ACC112 (cell line): ENCODE results near the gene PILRB.
"Not testable (repeated sequence)": the region's sequence is repeated elsewhere in the genome, so short reads cannot be mapped to it uniquely, and the experiment has no call there.

Source experiments
- H2AFZ ChIP-seq: fragments of 200-600 bp; sonication (generic); one replicate; pipeline ENCODE4 v1.6.0; 2017; ENCODE audit warnings: antibody characterized with exemption, low read length; ENCODE audit not compliant: unreplicated experiment
- H3K27ac ChIP-seq: fragments of 200-600 bp; sonication (generic); 2 replicates; pipeline ENCODE4 v1.5.1; 2014; ENCODE audit warnings: low read depth, mild to moderate bottlenecking, antibody characterized with exemption, low read length, moderate library complexity
- H3K27me3 ChIP-seq: fragments of 200-600 bp; sonication (generic); 2 replicates; pipeline ENCODE4 v1.6.1; 2014; ENCODE audit warnings: mild to moderate bottlenecking, antibody characterized with exemption, low read length, moderate library complexity, mixed read lengths; ENCODE audit not compliant: insufficient read depth
- H3K36me3 ChIP-seq: fragments of 200-600 bp; sonication (generic); 2 replicates; pipeline ENCODE4 v1.6.1; 2016; ENCODE audit warnings: mild to moderate bottlenecking, antibody characterized with exemption, low read length, moderate library complexity, mixed read lengths; ENCODE audit not compliant: insufficient read depth
- H3K4me1 ChIP-seq: fragments of 200-600 bp; sonication (generic); one replicate; pipeline ENCODE4 v1.6.1; 2016; ENCODE audit warnings: low read length, mixed read lengths; ENCODE audit not compliant: insufficient read depth, unreplicated experiment, control insufficient read depth
- H3K4me3 ChIP-seq: fragments of 200-600 bp; sonication (generic); 2 replicates; pipeline ENCODE4 v1.5.1; 2014; ENCODE audit warnings: mild to moderate bottlenecking, low read depth, low read length
- H3K79me2 ChIP-seq: fragments of 200-600 bp; sonication (generic); one replicate; pipeline ENCODE4 v1.6.0; 2016; ENCODE audit warnings: low read length; ENCODE audit not compliant: control insufficient read depth, unreplicated experiment, insufficient read depth

The PILRB gene

GRCh38 chr7:100367676-100368613 lies 10.0 kb downstream of the PILRB start:
- H3K4me1 ChIP-seq: peaks cover 13% of the 10 kb centered on the region
- H3K27ac ChIP-seq: no peak overlapping the region
- 0 out of 2 replicates have a peak, but pooled peaks cover 6% of the 10 kb centered on the region for H3K36me3 ChIP-seq
- no peak overlapping the region for H2AFZ ChIP-seq
- no peaks in the 10 kb centered on the region for H3K27me3 ChIP-seq
- no peaks in the 10 kb centered on the region for H3K79me2 ChIP-seq
- H3K4me3 ChIP-seq: no peak overlapping the region

- no peak overlapping the region for H3K4me3 ChIP-seq
- no peak overlapping the region for H2AFZ ChIP-seq
- H3K27ac ChIP-seq: no peak overlapping the region
- H3K79me2 ChIP-seq: no peaks in the 10 kb centered on the region
- no peaks in the 10 kb centered on the region for H3K36me3 ChIP-seq
- peaks cover 17% of the 10 kb centered on the region for H3K4me1 ChIP-seq
- H3K27me3 ChIP-seq: no peaks in the 10 kb centered on the region
These were observed 11.2 kb downstream of the PILRB start for GRCh38 chr7:100369105-100369504.

- no peaks in the 10 kb centered on the region for H3K36me3 ChIP-seq
- H2AFZ ChIP-seq: no peak overlapping the region
- H3K4me3 ChIP-seq: no peak overlapping the region
- no peak overlapping the region for H3K27ac ChIP-seq
- H3K27me3 ChIP-seq: no peaks in the 10 kb centered on the region
- peaks cover 17% of the 10 kb centered on the region for H3K4me1 ChIP-seq
- no peaks in the 10 kb centered on the region for H3K79me2 ChIP-seq
These were observed 12.4 kb downstream of the PILRB start for GRCh38 chr7:100370303-100370702.

- H3K27ac ChIP-seq: no peak overlapping the region
- H3K79me2 ChIP-seq: no peaks in the 10 kb centered on the region
- no peak overlapping the region for H3K4me3 ChIP-seq
- no peaks in the 10 kb centered on the region for H3K36me3 ChIP-seq
- no peak overlapping the region for H2AFZ ChIP-seq
- H3K27me3 ChIP-seq: no peaks in the 10 kb centered on the region
- peaks cover 17% of the 10 kb centered on the region for H3K4me1 ChIP-seq
These were observed 12.8 kb downstream of the PILRB start for GRCh38 chr7:100370746-100371145.

GRCh38 chr7:100371561-100372171 lies 13.7 kb downstream of the PILRB start:
- H3K27me3 ChIP-seq: no peaks in the 10 kb centered on the region
- no peaks in the 10 kb centered on the region for H3K79me2 ChIP-seq
- no peaks in the 10 kb centered on the region for H3K36me3 ChIP-seq
- H3K27ac ChIP-seq: no peak overlapping the region
- H3K4me1 ChIP-seq: peaks cover 17% of the 10 kb centered on the region
- H2AFZ ChIP-seq: no peak overlapping the region
- no peak overlapping the region for H3K4me3 ChIP-seq

DNA sequence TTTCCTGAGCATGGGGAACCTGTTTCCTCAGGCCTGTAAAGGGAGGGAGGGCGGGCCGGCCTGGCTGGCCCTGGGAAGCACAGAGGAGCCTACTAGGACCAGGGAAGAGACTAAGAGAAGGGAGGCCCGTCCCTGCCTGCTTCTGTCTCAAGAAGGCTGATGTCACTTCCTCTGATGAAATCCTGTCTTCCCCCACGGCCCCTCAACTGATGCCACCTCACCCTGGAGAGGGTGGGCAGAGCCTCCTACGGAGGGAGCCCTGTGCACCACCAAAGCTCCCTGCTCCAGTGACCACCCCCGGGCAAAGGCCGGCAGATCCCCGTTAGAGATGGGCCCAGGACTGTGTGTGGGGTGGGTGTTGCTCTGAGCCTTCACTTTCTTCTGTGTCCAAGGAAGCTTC lies 14.3 kb downstream of the PILRB start:
- no peak overlapping the region for H3K4me3 ChIP-seq
- no peaks in the 10 kb centered on the region for H3K27me3 ChIP-seq
- H2AFZ ChIP-seq: peak overlapping the region; percentile 51
- H3K27ac ChIP-seq: peak overlapping the region; percentile 20; the same call in 1 of the 2 replicates
- H3K4me1 ChIP-seq: peaks cover 17% of the 10 kb centered on the region
- no peaks in the 10 kb centered on the region for H3K79me2 ChIP-seq
- H3K36me3 ChIP-seq: no peaks in the 10 kb centered on the region

- no peaks in the 10 kb centered on the region for H3K79me2 ChIP-seq
- no peaks in the 10 kb centered on the region for H3K36me3 ChIP-seq
- H3K4me1 ChIP-seq: peaks cover 17% of the 10 kb centered on the region
- peak overlapping the region; percentile 20; the same call in 1 of the 2 replicates for H3K27ac ChIP-seq
- H2AFZ ChIP-seq: no peak overlapping the region
- no peaks in the 10 kb centered on the region for H3K27me3 ChIP-seq
- no peak overlapping the region for H3K4me3 ChIP-seq
These were observed 14.8 kb downstream of the PILRB start for GRCh38 chr7:100372694-100373093.

GRCh38 chr7:100373261-100373831 lies 15.4 kb downstream of the PILRB start, which contains the start of gene PILRA:
Gene PILRA (plus strand): TSS chr7:100373487. CDS start chr7:100373657, 170 bp downstream.
- Histone ChIP-seq H3K4me1 (peaks cover 17% of the 10 kb centered on the region), H3K4me3 (no peak within 1 kb of the TSS), H3K27ac (peak within 1 kb of the TSS; percentile 20; the same call in 1 of the 2 replicates), H3K27me3 (no peaks in the 10 kb centered on the region), H3K36me3 (no peaks in the 10 kb centered on the region), H3K79me2 (no peaks in the 10 kb centered on the region), H2AFZ (peak within 1 kb of the TSS; percentile 51)

DNA sequence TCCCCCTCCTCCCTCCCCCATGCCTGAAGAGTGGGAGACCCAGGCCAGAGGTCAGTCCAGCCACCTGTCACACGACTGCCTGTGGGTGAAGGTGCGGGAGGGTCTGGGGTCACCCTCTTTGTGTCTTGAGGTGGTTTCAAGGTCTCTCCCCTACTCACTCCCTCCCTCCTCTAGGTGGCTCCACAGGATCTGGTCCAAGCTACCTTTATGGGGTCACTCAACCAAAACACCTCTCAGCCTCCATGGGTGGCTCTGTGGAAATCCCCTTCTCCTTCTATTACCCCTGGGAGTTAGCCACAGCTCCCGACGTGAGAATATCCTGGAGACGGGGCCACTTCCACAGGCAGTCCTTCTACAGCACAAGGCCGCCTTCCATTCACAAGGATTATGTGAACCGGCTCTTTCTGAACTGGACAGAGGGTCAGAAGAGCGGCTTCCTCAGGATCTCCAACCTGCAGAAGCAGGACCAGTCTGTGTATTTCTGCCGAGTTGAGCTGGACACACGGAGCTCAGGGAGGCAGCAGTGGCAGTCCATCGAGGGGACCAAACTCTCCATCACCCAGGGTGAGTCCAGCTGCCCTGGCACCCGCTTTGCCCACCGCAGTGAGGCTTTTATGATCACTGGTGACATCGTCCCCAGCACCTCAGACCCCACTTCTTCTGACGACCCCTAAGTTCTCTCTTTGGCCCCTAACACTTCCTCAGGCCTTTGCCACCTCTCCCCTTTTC lies 16.1 kb downstream of the PILRB start:
- H3K4me3 ChIP-seq, H3K27me3 ChIP-seq, H3K36me3 ChIP-seq, H3K79me2 ChIP-seq, H2AFZ ChIP-seq, H3K27ac ChIP-seq: not testable (repeated sequence)
- peaks cover 17% of the 10 kb centered on the region for H3K4me1 ChIP-seq

- Histone ChIP-seq H3K27ac (no peak overlapping the region), H3K79me2 (no peaks in the 10 kb centered on the region), H3K36me3 (no peaks in the 10 kb centered on the region), H3K27me3 (no peaks in the 10 kb centered on the region), H2AFZ (no peak overlapping the region), H3K4me1 (peaks cover 17% of the 10 kb centered on the region), H3K4me3 (no peak overlapping the region)
These were observed 16.7 kb downstream of the PILRB start for GRCh38 chr7:100374601-100375000.
